Astrocyte (in vitro differentiated cells and primary cell): ENCODE results near the gene TDO2. TPM values are rescaled to one million over a fixed set of nuclear protein-coding genes. Genes with fewer than 3 reads are reported as not detected.

Source experiments
- DNase-seq: peaks from one replicate; pipeline ENCODE4 v3.0.0-alpha.2; 2010; ENCODE audit warnings: low read depth
- FAIRE-seq: peaks from 2 replicates; lab custom pipeline; 2011; peaks lifted over from hg19 to GRCh38; lab: Jason Lieb, UNC
- H2AFZ ChIP-seq: 2 replicates; pipeline ENCODE4 v1.6.0; 2012; ENCODE audit warnings: low read depth, low read length, inconsistent platforms
- H3K27ac ChIP-seq: 2 replicates; pipeline ENCODE4 v1.5.1; 2011; ENCODE audit warnings: low read depth, low read length, inconsistent platforms
- H3K27me3 ChIP-seq: 2 replicates; pipeline ENCODE4 v1.6.0; 2011; ENCODE audit warnings: low read length, inconsistent platforms; ENCODE audit not compliant: insufficient read depth
- H3K36me3 ChIP-seq: 2 replicates; pipeline ENCODE4 v1.5.1; 2011; ENCODE audit warnings: low read length, inconsistent platforms; ENCODE audit not compliant: insufficient read depth
- H3K4me1 ChIP-seq: 2 replicates; pipeline ENCODE4 v1.5.1; 2011; ENCODE audit warnings: low read length, inconsistent platforms; ENCODE audit not compliant: insufficient read depth
- H3K4me2 ChIP-seq: 2 replicates; pipeline ENCODE4 v1.6.0; 2012; ENCODE audit warnings: low read length, inconsistent platforms
- H3K4me3 ChIP-seq: 2 replicates; pipeline ENCODE4 v1.5.1; 2011; ENCODE audit warnings: low read depth, mild to moderate bottlenecking, low read length, inconsistent platforms; ENCODE audit not compliant: insufficient read depth
- H3K79me2 ChIP-seq: 2 replicates; pipeline ENCODE4 v1.6.0; 2012; ENCODE audit warnings: mild to moderate bottlenecking, low read length, inconsistent platforms; ENCODE audit not compliant: insufficient read depth
- H3K9ac ChIP-seq: 2 replicates; pipeline ENCODE4 v1.6.0; 2012; ENCODE audit warnings: mild to moderate bottlenecking, low read length, inconsistent platforms
- H3K9me3 ChIP-seq: 2 replicates; pipeline ENCODE4 v1.5.1; 2012; ENCODE audit warnings: low read depth, mild to moderate bottlenecking, low read length, inconsistent platforms; ENCODE audit not compliant: insufficient read depth
- H4K20me1 ChIP-seq: 2 replicates; pipeline ENCODE4 v1.6.0; 2012; ENCODE audit warnings: low read length, inconsistent platforms; ENCODE audit not compliant: insufficient read depth
- H3K27ac Mint-ChIP-seq: one replicate; pipeline ENCODE4 v1.8.0; 2021; ENCODE audit warnings: mild to moderate bottlenecking, mixed read lengths; ENCODE audit not compliant: unreplicated experiment
- H3K27me3 Mint-ChIP-seq: one replicate; pipeline ENCODE4 v1.8.0; 2021; ENCODE audit warnings: low read depth, mixed read lengths; ENCODE audit not compliant: unreplicated experiment
- H3K36me3 Mint-ChIP-seq: one replicate; pipeline ENCODE4 v1.8.0; 2021; ENCODE audit warnings: low read depth, mixed read lengths; ENCODE audit not compliant: unreplicated experiment
- H3K4me1 Mint-ChIP-seq: one replicate; pipeline ENCODE4 v1.8.0; 2021; ENCODE audit warnings: low read depth, mixed read lengths; ENCODE audit not compliant: unreplicated experiment
- H3K4me3 Mint-ChIP-seq: one replicate; pipeline ENCODE4 v1.8.0; 2021; ENCODE audit warnings: mild to moderate bottlenecking, moderate library complexity, mixed read lengths; ENCODE audit not compliant: unreplicated experiment
- H3K9me3 Mint-ChIP-seq: one replicate; pipeline ENCODE4 v1.8.0; 2021; ENCODE audit warnings: mild to moderate bottlenecking, mixed read lengths; ENCODE audit not compliant: unreplicated experiment
- CTCF ChIP-seq: IDR thresholded peaks from 2 replicates; pipeline ENCODE4 v1.5.1; 2011; ENCODE audit warnings: low read depth, mild to moderate bottlenecking, inconsistent platforms, low read length, moderate library complexity; ENCODE audit not compliant: insufficient read depth
- EZH2 ChIP-seq: IDR thresholded peaks from 2 replicates; pipeline ENCODE4 v1.6.1; 2012; ENCODE audit warnings: mild to moderate bottlenecking, low read length, inconsistent platforms; ENCODE audit not compliant: insufficient read depth
- total RNA-seq: library from RNA; stranded (reverse); gene quantifications from 2 replicates; pipeline ENCODE4 v1.2.1, GENCODE V29; 2021

The TDO2 gene
- total RNA-seq, 1 donor from 2014 or later: not detected

GRCh38 chr4:155924637-155925036 is 21.1 kb downstream of the TDO2 start:
- no peaks in the 10 kb centered on the region for H3K9me3 ChIP-seq
- no peak overlapping the region for H3K4me3 ChIP-seq
- Mint-ChIP-seq H3K9me3 (peaks cover 3% of the 10 kb centered on the region), H3K4me3 (no peak overlapping the region), H3K4me1 (no peaks in the 10 kb centered on the region), H3K27me3 (no peaks in the 10 kb centered on the region), H3K36me3 (no peaks in the 10 kb centered on the region), H3K27ac (no peak overlapping the region)
- DNase-seq: no peak
- H3K4me2 ChIP-seq: no peak overlapping the region
- no peaks in the 10 kb centered on the region for H4K20me1 ChIP-seq
- no peak overlapping the region for H2AFZ ChIP-seq
- no peak overlapping the region for H3K27ac ChIP-seq
- TF ChIP-seq EZH2: no peak
- H3K4me1 ChIP-seq: no peaks in the 10 kb centered on the region
- H3K36me3 ChIP-seq: no peaks in the 10 kb centered on the region
- no peak overlapping the region for H3K9ac ChIP-seq
- H3K79me2 ChIP-seq: no peaks in the 10 kb centered on the region
- no peak for FAIRE-seq
- H3K27me3 ChIP-seq: no peaks in the 10 kb centered on the region

- Histone ChIP-seq H3K4me2 (no peak overlapping the region), H3K27ac (no peak overlapping the region), H3K27me3 (no peaks in the 10 kb centered on the region), H3K9me3 (no peaks in the 10 kb centered on the region), H3K36me3 (no peaks in the 10 kb centered on the region), H3K79me2 (no peaks in the 10 kb centered on the region), H3K9ac (no peak overlapping the region), H2AFZ (no peak overlapping the region), H3K4me3 (no peak overlapping the region), H4K20me1 (no peaks in the 10 kb centered on the region), H3K4me1 (no peaks in the 10 kb centered on the region)
- H3K27ac Mint-ChIP-seq: no peak overlapping the region
- H3K9me3 Mint-ChIP-seq: peaks cover 10% of the 10 kb centered on the region
- FAIRE-seq (no peak), DNase-seq (no peak)
- no peak overlapping the region for H3K4me3 Mint-ChIP-seq
- no peaks in the 10 kb centered on the region for H3K36me3 Mint-ChIP-seq
- H3K27me3 Mint-ChIP-seq: peaks cover 1% of the 10 kb centered on the region
- no peaks in the 10 kb centered on the region for H3K4me1 Mint-ChIP-seq
- TF ChIP-seq EZH2: no peak
Observed at GRCh38 chr4:155929833-155930232, 26.3 kb downstream of the TDO2 start.

GRCh38 chr4:155930330-155930729 is 26.8 kb downstream of the TDO2 start:
- H3K9me3 Mint-ChIP-seq: peaks cover 10% of the 10 kb centered on the region

More at GRCh38 chr4:155930330-155930729, 26.8 kb downstream of the TDO2 start:
- Mint-ChIP-seq H3K27ac (no peak overlapping the region), H3K4me1 (peaks cover 3% of the 10 kb centered on the region), H3K4me3 (no peak overlapping the region), H3K36me3 (no peaks in the 10 kb centered on the region), H3K27me3 (peaks cover 1% of the 10 kb centered on the region)
- H3K4me3 ChIP-seq: no peak overlapping the region
- no peak overlapping the region for H3K27ac ChIP-seq
- no peaks in the 10 kb centered on the region for H3K4me1 ChIP-seq
- no peak overlapping the region for H2AFZ ChIP-seq
- H3K36me3 ChIP-seq: no peaks in the 10 kb centered on the region
- no peak for DNase-seq
- no peaks in the 10 kb centered on the region for H3K27me3 ChIP-seq
- H3K9me3 ChIP-seq: no peaks in the 10 kb centered on the region
- FAIRE-seq: no peak
- TF ChIP-seq EZH2 (no peak), CTCF (no peak)
- no peak overlapping the region for H3K9ac ChIP-seq
- no peaks in the 10 kb centered on the region for H4K20me1 ChIP-seq
- H3K4me2 ChIP-seq: no peak overlapping the region
- no peaks in the 10 kb centered on the region for H3K79me2 ChIP-seq
